H1 (cell line): Measurements from ENCODE around the gene USP16. TPM values are rescaled to one million over a fixed set of nuclear protein-coding genes. Genes with fewer than 3 reads are reported as not detected.

Experiments
- polyA plus RNA-seq, 7 experiments: library from polyadenylated mRNA; depleted of rRNA in 3 of 7; stranded (reverse) in 5 of 7; unstranded in 2 of 7; fragments of >200 nt in 5 of 7; fragments of 200-250 nt in 2 of 7; gene quantifications; 1 replicate in 5 of 7; 2 replicates in 1 of 7; 4 replicates in 1 of 7; pipeline versions ENCODE4 v1.2.1 to v1.2.3, GENCODE V29; 2011 to 2013; ENCODE audit warnings: missing spikeins in 2 of 7, mixed read lengths in 2 of 7
- total RNA-seq: library from RNA; stranded (reverse); fragmentation: NEBNext Ultra II Directional; extraction: Animal tissue kit (Norgen Biotek cat#: 25700); gene quantifications from 2 replicates; pipeline ENCODE4 v1.2.1, GENCODE V29; 2021
- TF ChIP-seq, protein P1 (sequence below): fragments of 300-600 bp; sonication (generic); IDR thresholded peaks from 2 replicates; pipeline ENCODE4 v1.7.1; 2012; ENCODE audit warnings: low read length, moderate library complexity, mild to moderate bottlenecking, inconsistent platforms; ENCODE audit not compliant: insufficient replicate concordance

Gene USP16
- total and polyA plus RNA-seq, 2 of the 8 experiments (the other 6 are each of a cell fraction or from before 2014, with no cell fraction given) = 3.4 to 19.1 TPM

DNA sequence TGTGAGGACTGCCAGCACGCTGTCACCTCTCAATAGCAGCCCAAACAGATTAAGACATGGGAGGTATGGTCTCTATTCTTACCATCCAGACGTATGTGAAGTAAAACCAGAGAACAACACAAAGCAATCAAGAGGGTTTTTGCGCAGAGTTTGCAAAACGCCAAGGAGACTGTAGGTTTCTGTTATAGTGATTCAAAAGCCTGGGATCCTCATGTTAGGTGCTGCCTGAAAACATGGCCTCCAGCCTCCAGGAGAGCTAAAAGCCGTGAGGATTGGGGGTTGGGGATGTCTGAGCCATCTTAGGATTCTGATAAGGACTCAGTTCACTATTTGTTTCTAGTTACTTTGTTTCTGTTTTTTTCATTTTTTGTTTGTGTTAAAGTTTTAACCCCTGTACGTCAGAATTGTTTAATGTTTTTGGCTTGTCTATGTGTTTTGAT, 53.2 kb downstream of the USP16 start (continued):
- TF ChIP-seq, protein P1, sequence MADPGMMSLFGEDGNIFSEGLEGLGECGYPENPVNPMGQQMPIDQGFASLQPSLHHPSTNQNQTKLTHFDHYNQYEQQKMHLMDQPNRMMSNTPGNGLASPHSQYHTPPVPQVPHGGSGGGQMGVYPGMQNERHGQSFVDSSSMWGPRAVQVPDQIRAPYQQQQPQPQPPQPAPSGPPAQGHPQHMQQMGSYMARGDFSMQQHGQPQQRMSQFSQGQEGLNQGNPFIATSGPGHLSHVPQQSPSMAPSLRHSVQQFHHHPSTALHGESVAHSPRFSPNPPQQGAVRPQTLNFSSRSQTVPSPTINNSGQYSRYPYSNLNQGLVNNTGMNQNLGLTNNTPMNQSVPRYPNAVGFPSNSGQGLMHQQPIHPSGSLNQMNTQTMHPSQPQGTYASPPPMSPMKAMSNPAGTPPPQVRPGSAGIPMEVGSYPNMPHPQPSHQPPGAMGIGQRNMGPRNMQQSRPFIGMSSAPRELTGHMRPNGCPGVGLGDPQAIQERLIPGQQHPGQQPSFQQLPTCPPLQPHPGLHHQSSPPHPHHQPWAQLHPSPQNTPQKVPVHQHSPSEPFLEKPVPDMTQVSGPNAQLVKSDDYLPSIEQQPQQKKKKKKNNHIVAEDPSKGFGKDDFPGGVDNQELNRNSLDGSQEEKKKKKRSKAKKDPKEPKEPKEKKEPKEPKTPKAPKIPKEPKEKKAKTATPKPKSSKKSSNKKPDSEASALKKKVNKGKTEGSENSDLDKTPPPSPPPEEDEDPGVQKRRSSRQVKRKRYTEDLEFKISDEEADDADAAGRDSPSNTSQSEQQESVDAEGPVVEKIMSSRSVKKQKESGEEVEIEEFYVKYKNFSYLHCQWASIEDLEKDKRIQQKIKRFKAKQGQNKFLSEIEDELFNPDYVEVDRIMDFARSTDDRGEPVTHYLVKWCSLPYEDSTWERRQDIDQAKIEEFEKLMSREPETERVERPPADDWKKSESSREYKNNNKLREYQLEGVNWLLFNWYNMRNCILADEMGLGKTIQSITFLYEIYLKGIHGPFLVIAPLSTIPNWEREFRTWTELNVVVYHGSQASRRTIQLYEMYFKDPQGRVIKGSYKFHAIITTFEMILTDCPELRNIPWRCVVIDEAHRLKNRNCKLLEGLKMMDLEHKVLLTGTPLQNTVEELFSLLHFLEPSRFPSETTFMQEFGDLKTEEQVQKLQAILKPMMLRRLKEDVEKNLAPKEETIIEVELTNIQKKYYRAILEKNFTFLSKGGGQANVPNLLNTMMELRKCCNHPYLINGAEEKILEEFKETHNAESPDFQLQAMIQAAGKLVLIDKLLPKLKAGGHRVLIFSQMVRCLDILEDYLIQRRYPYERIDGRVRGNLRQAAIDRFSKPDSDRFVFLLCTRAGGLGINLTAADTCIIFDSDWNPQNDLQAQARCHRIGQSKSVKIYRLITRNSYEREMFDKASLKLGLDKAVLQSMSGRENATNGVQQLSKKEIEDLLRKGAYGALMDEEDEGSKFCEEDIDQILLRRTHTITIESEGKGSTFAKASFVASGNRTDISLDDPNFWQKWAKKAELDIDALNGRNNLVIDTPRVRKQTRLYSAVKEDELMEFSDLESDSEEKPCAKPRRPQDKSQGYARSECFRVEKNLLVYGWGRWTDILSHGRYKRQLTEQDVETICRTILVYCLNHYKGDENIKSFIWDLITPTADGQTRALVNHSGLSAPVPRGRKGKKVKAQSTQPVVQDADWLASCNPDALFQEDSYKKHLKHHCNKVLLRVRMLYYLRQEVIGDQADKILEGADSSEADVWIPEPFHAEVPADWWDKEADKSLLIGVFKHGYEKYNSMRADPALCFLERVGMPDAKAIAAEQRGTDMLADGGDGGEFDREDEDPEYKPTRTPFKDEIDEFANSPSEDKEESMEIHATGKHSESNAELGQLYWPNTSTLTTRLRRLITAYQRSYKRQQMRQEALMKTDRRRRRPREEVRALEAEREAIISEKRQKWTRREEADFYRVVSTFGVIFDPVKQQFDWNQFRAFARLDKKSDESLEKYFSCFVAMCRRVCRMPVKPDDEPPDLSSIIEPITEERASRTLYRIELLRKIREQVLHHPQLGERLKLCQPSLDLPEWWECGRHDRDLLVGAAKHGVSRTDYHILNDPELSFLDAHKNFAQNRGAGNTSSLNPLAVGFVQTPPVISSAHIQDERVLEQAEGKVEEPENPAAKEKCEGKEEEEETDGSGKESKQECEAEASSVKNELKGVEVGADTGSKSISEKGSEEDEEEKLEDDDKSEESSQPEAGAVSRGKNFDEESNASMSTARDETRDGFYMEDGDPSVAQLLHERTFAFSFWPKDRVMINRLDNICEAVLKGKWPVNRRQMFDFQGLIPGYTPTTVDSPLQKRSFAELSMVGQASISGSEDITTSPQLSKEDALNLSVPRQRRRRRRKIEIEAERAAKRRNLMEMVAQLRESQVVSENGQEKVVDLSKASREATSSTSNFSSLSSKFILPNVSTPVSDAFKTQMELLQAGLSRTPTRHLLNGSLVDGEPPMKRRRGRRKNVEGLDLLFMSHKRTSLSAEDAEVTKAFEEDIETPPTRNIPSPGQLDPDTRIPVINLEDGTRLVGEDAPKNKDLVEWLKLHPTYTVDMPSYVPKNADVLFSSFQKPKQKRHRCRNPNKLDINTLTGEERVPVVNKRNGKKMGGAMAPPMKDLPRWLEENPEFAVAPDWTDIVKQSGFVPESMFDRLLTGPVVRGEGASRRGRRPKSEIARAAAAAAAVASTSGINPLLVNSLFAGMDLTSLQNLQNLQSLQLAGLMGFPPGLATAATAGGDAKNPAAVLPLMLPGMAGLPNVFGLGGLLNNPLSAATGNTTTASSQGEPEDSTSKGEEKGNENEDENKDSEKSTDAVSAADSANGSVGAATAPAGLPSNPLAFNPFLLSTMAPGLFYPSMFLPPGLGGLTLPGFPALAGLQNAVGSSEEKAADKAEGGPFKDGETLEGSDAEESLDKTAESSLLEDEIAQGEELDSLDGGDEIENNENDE = no peak
